ENCODE data around the gene THSD4.

- no peak for TF ChIP-seq EZH2 (IDR thresholded peaks at IDR 0.05)
- no peak for TF ChIP-seq POLR2AphosphoS5 (IDR thresholded peaks at IDR 0.05; ENCODE audit: borderline replicate concordance, low read depth, low read length)
Observed at GRCh38 chr15:71411538-71412482, 296.5 kb downstream of the THSD4 start.

Data from SK-N-MC (cell line).